Fibroblast of skin of right quadriceps (primary cell): ENCODE data around the gene POR.

Experiments used
- DNase-seq: peaks from one replicate; pipeline ENCODE4 v3.0.0-alpha.2; 2013

The POR gene

GRCh38 chr7:75916685-75917634 lies 2.0 kb downstream of the POR start:
- no peak for DNase-seq

- DNase-seq: no peak
Observed at GRCh38 chr7:75920431-75921161, 5.6 kb downstream of the POR start.

DNA sequence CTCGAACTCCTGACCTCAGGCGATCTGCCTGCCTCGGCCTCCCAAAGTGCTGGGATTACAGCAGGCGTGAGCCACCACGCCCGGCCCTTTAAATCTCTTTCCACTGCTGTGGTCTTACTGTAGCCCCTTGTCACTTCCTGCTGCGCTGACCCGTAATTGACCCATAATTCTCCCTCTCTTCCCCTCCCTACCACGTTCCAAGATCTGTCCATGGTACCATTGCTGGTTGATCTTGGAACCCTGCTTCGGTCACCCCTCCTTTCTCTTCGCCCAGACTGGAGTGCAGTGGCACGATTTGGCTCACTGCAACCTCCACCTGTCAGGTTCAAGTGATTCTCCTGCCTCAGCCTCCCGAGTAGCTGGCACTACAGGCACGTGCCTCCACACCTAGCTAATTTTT lies 6.5 kb downstream of the POR start:
- DNase-seq: no peak

DNA sequence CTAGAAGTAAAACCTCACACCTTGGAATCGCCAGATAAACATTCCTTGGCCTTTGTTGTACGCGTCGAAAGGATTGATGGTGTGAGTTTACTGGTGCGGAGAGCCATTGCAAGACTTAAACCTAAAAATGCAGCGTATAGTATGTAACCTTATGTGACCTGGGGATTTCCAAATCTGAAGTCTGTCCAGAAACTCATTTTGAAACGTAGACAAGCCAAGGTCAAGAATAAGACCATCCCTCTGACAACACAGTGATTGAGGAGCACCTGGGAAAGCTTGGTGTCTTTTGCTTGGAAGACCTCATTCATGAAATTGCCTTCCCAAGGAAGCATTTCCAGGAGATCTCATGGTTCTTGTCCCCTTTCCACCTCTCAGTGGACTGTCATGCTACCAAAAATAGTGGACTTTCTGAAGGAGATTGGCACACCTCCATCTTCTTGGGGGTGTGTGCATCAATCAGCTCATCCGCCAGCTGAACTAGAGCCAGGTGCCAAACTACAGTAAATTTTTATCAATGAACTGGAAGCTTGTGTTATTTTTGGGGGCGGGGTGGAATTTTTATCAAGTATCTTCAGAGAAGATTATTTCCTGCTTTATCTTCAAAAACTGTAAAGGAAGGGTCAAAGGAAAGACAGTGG lies 8.1 kb downstream of the POR start:
- no peak for DNase-seq

DNA sequence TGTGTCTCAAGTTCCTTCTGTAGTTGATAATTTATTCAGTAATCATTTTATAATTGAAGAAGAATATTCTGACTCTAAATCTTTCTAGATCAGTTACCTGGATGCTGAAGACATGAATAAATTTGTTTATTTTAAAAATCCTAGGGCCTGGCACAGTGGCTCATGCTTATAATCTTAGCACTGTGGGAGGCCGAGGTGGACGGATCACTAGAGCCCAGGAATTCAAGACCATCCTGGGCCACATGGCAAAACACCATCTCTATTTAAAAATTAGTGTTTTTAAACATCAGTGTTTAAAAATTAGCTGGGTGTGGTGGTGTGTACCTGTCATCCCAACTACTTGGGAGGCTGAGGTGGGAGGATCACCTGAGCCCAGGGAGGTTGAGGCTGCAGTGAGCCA lies 9.3 kb downstream of the POR start:
- DNase-seq: no peak

GRCh38 chr7:75924889-75925288 lies 9.9 kb downstream of the POR start:
- DNase-seq: no peak

DNA sequence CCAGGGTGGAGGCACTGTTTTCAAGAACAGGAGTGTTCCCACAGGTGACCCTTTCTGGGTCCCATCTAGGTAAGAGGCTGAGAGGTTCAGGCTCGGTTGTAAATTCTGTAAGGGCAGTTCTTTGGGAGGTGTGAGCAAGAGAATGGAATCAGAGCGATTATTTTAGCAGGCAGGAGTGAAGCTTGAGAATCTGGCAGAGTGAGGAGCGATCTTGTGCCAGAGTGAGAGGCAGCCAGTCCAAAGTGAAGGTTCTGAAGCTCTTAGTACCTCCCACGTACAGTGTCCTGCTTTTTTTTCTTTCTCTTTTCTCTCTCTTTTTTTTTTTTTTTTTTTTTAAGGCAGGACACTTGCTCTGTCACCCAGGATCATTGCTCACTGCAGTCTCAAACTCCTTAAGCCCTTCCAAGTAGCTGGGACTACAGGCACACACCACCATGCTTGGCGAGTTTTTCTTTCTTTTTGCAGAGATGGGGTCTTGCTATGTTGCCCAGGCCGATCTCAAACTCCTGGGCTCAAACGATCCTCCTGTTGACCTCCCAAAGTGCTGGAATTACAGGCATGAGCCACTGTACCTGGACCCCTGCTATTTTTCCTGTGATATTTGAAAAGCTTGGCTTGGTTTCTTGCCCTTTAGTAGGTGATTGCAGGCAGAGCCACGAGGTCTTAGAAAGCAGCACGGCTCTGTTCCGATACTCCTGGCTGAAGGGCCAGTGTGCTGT lies 10.9 kb downstream of the POR start:
- no peak for DNase-seq

GRCh38 chr7:75928568-75928914 lies 13.6 kb downstream of the POR start:
- no peak for DNase-seq

DNA sequence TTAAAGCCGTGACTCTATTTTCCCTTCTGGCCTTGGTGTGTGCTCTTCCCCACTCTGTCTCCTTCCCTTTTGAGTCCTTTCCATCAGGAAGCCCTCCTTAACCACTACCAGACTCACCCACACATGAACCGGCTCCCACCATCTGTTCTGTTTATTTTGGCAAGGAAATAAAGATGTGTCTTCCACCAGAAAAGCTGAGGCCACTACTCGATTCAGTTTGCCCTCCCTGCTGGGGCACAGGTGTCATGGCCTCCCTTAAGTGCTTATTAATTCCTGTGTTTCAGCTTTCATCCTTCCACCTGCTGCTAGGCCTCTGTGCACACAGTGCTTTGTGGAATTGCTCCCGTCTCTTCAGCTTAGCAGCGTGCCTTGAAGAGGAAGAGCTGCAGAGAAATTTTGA lies 16.7 kb downstream of the POR start:
- DNase-seq: no peak

DNA sequence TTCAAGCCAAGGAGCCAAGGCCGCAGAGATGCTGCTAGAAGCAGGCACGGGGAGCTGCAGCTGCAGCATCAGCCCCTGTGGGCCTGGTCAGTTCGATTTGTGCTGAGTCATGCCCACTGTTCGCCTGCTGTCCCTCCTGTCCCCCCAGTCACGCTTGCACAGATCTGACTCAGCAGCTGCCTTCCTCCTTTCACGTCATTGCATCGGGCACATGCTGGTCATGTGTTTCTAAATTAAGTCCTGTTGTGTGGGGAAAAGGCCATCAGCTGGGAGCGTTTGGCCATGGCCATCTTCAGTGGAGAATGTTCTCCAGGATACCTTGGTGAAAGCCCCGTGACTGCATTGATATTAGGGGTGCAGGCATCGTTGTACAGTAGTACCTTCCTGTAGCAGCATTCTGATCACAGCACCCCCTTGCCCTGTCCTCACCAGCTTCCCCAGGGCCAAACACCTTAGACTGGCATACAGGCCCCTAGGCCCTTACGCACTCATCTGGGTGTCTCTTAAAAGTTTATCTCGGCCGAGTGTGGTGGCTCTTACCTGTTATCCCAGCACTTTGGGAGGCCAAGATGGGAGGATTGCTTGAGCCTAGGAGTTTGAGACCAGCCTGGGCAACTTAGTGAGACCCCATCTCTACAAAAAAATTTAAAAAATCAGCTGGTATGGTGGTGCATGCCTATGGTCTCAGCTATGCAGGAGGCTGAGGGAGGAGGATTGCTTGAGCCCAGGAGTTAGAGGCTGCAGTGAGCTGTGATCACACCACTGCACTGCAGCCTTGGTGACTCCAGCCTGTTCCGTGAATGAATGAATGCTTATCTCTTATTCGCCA lies 23.2 kb downstream of the POR start:
- DNase-seq: peak; percentile 88

DNA sequence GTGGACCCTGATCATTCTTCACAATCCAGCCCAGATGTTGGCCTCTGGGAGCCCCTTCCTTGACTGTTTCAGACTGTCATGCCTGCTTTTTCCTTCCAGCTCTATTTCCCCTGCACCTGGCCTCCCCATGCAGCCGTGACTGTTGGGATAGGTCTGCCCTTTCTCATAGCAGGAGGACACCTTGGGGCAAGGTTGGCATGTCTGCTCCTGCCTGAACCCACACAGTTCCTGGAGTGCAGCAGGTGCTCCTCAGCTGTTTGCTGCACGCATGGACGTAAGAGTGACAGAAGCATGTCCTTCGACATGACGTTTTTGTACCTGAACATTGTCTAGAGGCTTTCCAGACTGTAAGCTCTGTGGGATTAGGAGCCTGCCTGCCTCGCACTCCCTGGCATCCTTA lies 24.0 kb downstream of the POR start:
- DNase-seq: no peak

DNA sequence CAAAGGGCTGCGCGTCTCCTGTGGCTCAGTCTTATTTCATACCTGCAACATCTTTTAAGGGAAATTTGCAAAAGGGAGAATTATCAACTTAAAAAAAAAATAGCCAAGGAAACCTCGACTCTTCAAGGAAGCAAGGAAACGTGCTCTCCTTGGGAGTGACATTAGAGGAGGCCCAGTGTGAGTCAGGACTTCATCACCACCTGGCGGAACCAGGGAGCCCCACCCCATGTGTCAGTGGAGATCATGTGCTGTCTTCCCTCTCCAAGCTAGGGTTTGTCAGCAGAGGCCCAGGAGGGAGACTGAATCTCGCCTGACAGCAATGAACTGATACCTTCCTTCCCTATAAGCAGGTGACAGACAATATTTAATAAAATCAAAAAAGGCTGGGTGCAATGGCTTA lies 28.9 kb downstream of the POR start:
- DNase-seq: no peak

DNA sequence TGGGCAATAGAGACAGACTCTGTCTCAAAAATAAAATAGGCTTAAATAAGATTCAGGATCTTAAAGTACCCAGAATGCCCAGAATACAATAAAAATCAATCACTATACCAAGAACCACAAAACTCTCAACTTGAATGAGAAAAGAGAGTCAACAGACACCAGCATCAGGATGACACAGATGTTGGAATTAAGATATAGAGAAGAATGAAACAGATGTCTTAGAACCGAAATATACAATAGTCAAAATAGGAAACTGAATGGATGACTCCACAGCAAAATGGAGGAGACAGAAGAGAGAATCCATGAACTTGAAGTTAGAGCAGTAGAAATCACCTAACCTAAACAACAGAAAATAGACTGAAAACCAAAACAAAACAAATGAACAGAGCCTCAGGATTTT lies 29.6 kb downstream of the POR start:
- no peak for DNase-seq

GRCh38 chr7:75945297-75946168 lies 30.6 kb downstream of the POR start:
- DNase-seq: no peak

DNA sequence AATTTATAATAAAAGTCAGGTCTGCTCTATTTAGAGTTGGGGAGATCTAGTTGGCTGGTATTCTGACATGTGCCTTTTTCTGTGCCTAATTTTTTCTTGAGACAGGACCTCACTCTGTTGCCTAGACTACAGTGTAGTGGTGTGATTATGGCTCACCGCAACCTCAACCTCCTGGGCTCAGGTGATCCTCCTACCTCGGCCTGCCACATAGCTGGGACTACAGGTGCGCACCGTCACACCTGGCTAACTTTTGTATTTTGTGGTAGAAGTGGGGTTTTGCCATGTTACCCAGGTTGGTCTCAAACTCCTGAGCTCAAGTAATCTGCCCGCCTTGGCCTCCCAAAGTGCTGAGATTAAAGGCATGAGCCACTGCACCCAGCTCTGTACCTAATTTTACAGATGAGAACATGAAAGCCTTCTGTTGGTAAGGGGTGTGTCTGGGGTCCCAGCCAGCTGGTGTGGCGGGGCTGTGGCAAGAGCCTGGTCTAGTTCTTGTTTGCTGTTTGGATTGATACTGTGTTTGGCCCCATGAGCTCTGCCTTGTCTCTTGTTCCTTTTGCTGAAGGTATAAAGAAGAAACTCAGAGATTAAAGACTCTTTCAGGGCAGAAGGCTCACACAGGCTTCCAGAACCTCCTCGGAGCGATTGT lies 31.4 kb downstream of the POR start:
- DNase-seq: no peak

DNA sequence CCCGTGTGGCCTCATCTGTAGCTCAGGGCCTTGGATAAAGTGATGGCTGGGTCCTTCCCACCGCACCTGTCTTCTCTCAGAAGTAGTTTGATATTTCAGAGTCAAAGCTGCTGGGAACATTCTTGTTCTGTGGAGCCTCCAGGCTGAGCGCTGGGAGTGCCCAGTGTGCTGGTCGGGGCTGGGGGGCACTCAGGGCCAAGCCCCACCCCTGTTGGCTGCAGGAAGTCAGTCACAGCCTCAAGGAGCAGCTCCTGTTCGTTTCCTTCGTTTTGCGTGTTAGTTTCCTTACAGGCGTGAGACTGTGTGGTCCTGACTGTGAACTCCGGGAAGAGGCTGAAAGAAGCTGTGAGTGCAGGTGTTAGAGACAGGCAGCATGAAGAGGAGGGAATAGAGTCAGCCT lies 33.2 kb downstream of the POR start:
- DNase-seq: no peak

- no peak for DNase-seq
Observed at GRCh38 chr7:75950111-75950681, 35.2 kb downstream of the POR start.

DNA sequence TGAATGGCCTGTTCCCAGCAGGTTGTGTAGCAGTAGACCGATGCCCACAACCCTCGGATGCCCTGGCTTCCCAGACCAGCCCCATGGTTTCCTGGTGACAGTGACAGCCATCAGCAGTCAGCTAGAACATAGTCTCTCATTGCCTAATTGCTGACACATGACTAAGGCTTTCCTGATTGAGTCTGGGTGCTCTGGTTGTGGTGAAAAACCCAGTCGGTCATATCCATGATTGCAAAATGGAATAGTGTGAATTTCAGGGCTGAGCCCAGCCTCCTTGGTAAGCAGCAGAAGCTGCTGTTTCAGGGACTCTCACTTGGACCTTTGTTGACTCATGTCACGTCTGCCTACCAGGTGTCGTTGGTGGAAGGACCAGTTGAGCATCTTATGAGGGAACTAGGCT lies 36.6 kb downstream of the POR start:
- DNase-seq: peak; percentile 69

DNA sequence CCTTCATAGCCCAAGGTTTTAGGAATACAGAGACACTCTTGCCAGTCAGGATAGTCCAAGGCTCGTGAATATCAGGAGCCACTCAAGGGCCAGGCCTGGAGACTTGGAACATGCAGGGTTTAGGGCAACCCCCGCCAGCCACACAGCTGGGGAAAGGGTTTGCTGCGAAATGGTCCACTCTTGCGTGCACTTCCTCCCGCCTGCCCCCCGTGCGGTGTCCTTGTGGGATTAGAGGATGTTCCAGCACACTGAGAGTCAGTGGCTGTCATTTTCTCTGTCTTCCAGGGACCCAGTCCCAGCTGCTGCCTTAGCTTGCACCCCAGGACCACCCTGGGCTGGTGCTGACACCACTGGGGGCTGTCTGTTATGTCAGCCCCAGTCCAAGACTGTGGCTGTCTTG lies 38.5 kb downstream of the POR start:
- DNase-seq: no peak

- no peak for DNase-seq
Observed at GRCh38 chr7:75953931-75954330, 39.0 kb downstream of the POR start.
